ENCODE results near the gene FCRLB.
"Not testable (repeated sequence)": the region's sequence is repeated elsewhere in the genome, so short reads cannot be mapped to it uniquely, and the experiment has no call there.

FCRLB gene

GRCh38 chr1:161720956-161721737 lies at the start of gene FCRLB:
TSS of gene FCRLB (plus strand) at chr1:161721544. CDS start at chr1:161722673, 1,129 bp downstream.
- no peak for DNase-seq (ENCODE audit: low read depth)

- DNase-seq (ENCODE audit: low read depth), result not testable (repeated sequence)
Measured at GRCh38 chr1:161673437-161673836, 47.9 kb upstream of the FCRLB start.

GRCh38 chr1:161674447-161674846 lies 46.9 kb upstream of the FCRLB start:
- DNase-seq (ENCODE audit: low read depth), result not testable (repeated sequence)

DNA sequence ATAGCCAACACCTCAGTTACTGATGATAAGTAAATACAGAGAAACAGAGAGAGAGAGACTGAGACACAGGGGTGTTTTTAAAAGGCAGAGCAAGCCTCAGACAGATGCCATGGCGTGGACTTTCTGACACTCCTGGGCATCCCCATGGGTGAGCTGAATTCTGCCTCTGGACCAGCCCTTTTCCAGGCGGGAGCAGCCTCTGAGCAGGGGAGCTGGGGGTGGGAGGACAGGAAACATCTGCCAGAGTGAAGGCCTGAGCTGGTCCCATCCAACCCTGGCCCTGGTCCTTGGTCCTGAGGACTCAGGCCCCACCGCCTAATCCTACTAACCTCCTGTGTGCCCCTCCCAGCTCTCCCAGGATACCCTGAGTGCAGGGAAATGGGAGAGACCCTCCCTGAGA lies 46.4 kb upstream of the FCRLB start:
- DNase-seq (ENCODE audit: low read depth), result not testable (repeated sequence)

DNA sequence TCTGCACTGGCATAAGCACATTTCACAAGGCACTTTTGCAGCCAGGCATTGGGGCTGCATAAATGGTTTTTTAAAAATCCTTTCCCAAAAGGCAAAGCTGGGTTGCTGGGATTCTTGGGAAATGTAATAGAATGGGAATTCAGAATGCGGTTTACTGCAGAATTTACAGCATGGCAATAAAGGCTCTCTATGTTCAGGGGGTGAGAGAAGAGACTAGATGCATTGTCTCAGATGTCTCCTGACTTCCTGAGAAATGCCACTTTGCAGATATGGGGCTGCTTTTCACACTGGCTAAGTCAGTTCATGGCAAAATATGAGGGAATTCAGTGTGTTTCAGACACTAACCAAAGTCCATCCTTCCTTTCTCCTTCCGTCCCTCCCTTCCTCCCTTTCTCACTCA lies 44.9 kb upstream of the FCRLB start:
- DNase-seq (ENCODE audit: low read depth), result no peak

GRCh38 chr1:161676958-161677689 lies 44.2 kb upstream of the FCRLB start:
- no peak for DNase-seq (ENCODE audit: low read depth)

DNA sequence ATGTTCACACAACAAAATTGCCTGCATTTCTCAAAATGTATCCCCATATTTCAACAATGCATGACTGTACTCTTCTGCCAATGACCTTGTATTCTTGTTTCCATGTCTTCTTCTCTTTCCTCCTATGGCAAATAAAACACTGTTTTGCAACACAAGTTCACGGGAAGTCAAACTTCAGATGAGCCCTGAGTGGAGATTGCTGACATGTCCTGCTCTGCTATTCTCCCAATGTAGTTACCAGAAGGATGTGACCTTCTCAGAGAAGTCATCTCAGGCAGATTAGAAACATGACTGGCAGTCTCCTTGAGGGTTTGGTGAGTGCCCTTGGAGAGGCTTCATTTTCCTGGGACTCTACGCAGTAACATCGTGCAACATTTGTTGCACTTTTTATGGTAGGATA lies 42.8 kb upstream of the FCRLB start:
- DNase-seq (ENCODE audit: low read depth), result no peak

GRCh38 chr1:161681879-161682278 lies 39.5 kb upstream of the FCRLB start:
- DNase-seq (ENCODE audit: low read depth), result no peak

- DNase-seq (ENCODE audit: low read depth), result no peak
Measured at GRCh38 chr1:161688946-161689345, 32.4 kb upstream of the FCRLB start.

DNA sequence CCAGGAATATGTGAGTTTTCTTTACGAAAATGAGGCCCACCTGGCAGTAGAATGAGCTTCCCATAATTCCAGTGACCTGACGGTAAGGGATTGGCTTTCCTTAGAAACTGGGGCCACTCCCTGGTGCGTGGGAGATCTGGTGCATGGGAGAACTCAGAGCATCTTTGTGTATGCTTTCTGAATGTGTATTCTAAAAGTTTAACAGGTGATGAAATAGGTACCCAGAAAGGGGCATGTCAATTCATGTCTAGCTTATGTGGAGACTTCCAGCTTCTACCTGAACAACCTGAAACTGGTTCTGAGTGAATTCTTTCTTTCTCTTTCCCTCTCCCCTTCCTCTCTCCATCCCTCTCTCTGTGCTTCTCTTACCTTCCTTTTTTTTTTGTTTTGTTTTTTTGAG lies 29.5 kb upstream of the FCRLB start:
- DNase-seq (ENCODE audit: low read depth), result no peak

- not testable (repeated sequence) for DNase-seq (ENCODE audit: low read depth)
Measured at GRCh38 chr1:161693020-161693712, 28.2 kb upstream of the FCRLB start.

GRCh38 chr1:161698302-161698701 lies 23.0 kb upstream of the FCRLB start:
- not testable (repeated sequence) for DNase-seq (ENCODE audit: low read depth)

GRCh38 chr1:161702250-161702649 lies 19.1 kb upstream of the FCRLB start:
- no peak for DNase-seq (ENCODE audit: low read depth)

DNA sequence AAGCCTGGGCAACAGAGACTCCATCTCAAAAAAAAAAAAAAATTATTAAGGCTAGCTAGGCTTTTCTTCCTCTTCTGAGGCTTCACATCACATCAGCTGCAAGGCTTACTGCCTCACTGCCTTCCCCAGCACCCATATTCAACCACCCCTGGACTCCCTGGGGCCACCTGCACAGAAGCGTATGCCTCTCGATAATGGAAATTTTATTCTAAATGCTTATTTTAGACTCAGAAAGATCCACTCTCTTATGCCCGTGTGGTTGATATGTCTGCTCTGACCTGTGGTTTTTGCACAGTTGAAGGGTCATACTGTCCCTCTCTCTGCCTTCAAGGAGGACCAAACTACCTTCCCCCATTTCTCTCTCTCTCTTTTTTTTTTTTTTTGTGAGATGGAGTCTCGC lies 15.8 kb upstream of the FCRLB start:
- no peak for DNase-seq (ENCODE audit: low read depth)

- no peak for DNase-seq (ENCODE audit: low read depth)
Measured at GRCh38 chr1:161706113-161706481, 15.2 kb upstream of the FCRLB start.

DNA sequence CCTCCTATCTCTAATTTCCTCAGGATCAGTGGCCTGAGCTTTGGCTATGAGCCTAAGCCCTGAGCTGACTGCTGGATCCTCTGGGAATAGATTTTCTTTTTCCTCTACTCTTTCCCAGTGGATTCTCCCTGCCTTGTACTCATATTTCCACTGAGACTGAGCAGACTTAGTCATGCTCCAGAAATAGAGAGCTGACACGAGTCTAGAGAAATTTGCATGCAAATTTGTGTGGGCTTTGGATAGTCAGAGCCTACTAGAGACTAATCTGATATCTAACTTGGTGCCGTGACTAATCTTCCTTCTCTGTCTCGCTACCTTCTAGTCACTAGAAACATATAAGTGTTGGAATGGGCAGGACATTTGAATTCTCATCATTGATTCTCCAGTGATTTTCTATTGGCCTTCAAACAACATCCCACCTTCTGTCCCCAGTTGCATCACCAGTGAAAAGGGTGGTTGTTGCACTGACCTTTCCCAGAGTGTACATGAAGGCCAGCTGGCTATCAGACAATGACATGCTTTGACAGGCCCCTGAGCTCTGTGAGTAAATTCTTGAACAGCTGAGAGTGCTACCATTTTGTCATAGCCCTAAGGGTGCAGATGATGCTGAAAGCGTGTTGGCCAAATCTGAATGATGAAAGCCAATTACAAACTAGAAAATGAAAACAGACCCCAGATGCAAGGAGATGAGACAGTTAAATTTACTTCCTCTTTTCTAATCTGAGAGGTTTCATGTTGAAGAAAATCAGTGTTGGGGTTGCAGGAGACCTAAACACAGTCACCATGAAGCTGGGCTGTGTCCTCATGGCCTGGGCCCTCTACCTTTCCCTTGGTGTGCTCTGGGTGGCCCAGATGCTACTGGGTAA lies 14.6 kb upstream of the FCRLB start, which contains the start of gene FCRLA:
Gene FCRLA (plus strand): TSS at position 748 of the 866 bp plus-strand sequence. CDS start 36 bp downstream, at position 784.
- no peak for DNase-seq (ENCODE audit: low read depth)

DNA sequence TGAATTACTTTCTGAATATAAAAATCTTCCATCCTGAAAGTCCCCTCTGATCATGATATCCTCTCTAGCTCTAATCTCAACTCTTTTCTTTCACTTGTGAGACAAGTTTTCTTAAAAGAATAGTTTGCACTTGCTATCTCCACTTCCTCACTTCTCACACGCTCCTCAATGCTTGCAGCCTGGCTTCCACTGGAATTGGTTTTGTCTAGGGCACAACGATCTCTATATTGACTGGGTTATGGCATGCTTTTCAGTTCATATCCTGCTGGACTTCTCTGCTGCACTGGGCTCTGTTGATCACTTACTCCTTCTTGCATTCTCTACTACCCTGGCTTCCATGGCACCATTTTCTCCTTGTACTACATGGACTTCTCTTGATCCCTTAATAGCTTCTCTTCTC lies 13.8 kb upstream of the FCRLB start:
- no peak for DNase-seq (ENCODE audit: low read depth)

DNA sequence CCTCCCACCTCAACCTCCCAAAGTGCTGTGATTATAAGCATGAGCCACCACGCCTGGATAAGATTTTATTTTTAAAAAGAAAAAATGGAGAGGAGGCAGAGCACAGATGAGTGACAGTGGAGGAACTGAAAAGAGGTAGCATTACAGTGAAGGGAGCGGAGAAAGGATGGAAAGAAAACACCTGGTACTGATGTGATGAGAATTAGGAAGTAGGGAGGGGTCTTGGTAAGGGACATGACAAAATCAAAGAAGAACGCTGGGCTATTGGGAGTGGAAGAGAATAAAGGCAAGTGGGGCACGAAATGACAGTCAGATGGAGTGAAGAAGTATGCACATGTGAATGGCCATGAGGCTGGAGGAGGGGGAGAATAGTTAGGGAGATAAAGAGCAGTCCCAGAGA lies 12.0 kb upstream of the FCRLB start:
- DNase-seq (ENCODE audit: low read depth), result no peak

DNA sequence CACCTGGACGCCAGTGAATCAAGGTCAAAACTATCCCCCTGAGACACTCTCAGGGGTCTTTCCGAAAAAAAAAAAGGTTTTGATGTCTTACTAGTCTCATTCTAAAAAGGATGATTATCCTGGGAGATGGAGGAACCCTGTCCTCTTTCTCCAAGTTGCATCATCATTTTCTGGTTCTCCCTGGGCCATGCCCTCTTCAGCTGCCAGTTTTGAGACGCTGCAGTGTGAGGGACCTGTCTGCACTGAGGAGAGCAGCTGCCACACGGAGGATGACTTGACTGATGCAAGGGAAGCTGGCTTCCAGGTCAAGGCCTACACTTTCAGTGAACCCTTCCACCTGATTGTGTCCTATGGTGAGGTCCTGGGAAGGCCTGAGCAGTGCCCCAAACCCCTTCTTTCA lies 10.8 kb upstream of the FCRLB start:
- no peak for DNase-seq (ENCODE audit: low read depth)

GRCh38 chr1:161718559-161719324 lies 2.6 kb upstream of the FCRLB start:
- DNase-seq (ENCODE audit: low read depth), result no peak

DNA sequence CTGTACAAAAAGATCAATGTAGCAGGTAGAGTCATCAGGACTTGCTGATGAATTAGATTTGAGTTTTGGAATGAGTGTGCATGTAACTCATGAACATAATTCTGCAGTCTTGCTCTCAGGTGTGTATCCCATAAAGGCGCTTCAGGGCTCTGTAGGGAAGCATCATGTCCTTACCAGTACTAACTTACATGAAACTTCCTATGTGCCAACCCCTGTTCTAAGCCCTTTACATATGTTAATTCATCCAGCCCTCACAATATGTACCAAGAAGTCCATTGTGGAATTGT lies 2.1 kb upstream of the FCRLB start:
- no peak for DNase-seq (ENCODE audit: low read depth)

All from stimulated activated CD8-positive, alpha-beta memory T cell treated with anti-CD3 and anti-CD28 coated beads, Interleukin-4, amount 100 ng/mL, for 24 hours (primary cell).